K562 (cell line): ENCODE measurements around the gene ITPR2. TPM values are rescaled to one million over a fixed set of nuclear protein-coding genes. Genes with fewer than 3 reads are reported as not detected.

Source experiments
- ATAC-seq: fragments of 200-7000 bp; cut with Tn5 transposase; 3 replicates; pipeline ENCODE4 v1.9.1; 2020; ENCODE audit warnings: moderate library complexity
- BruUV-seq: library from RNA; stranded (reverse); fragments of 400-500 nt; replicated peaks from 2 replicates; lab custom pipeline; 2021; lab: Mats Ljungman, UMichigan
- CTCF ChIA-PET: fragments of 300-600 bp; formaldehyde crosslinking; extraction: SDS; loops from one replicate; lab custom pipeline; 2021; ENCODE audit warnings: low intra/inter-chr PET ratio; lab: Yijun Ruan, JAX
- POLR2A ChIA-PET: fragments of 300-600, 350-650 bp; sonication (Branson Sonifier 250); formaldehyde crosslinking; extraction: SDS; loops from one replicate; lab custom pipeline; 2021; ENCODE audit warnings: antibody characterized with exemption, inconsistent platforms; lab: Yijun Ruan, JAX
- DNase-seq, 4 experiments: peaks; one replicate each; pipeline versions ENCODE4 v3.0.0 to v3.0.0-alpha.2; 2011 to 2018; ENCODE audit warnings: low spot score in 3 of 4, mixed read lengths in 3 of 4; ENCODE audit errors: extremely low read depth in 1 of 4
- FAIRE-seq: peaks from 2 replicates; lab custom pipeline; 2011; peaks lifted over from hg19 to GRCh38; lab: Jason Lieb, UNC
- H2AFZ ChIP-seq: 2 replicates; pipeline ENCODE4 v1.6.0; 2011; ENCODE audit warnings: low read depth, low read length, control low read depth, inconsistent platforms
- H3K27ac ChIP-seq: fragments of 200-600 bp; 3 replicates; pipeline ENCODE4 v1.8.0; 2011; ENCODE audit warnings: low read depth, mild to moderate bottlenecking, control low read depth, inconsistent platforms, low read length, moderate library complexity, mixed read lengths; ENCODE audit errors: extremely low read depth
- H3K27me3 ChIP-seq, 2 experiments: fragments of 300-600 bp in 1 of 2; 2 replicates in 1 of 2; 3 replicates in 1 of 2; pipeline versions ENCODE4 v1.6.0 to v1.8.0; 2011; ENCODE audit warnings: inconsistent platforms in 2 of 2, low read length in 2 of 2, mild to moderate bottlenecking in 1 of 2, mixed read lengths in 1 of 2, moderate library complexity in 1 of 2; ENCODE audit not compliant: control insufficient read depth in 2 of 2, insufficient read depth in 2 of 2
- H3K36me3 ChIP-seq: fragments of 300-600 bp; 3 replicates; pipeline ENCODE4 v1.8.0; 2011; ENCODE audit warnings: mild to moderate bottlenecking, low read length, inconsistent platforms; ENCODE audit not compliant: control insufficient read depth, insufficient read depth
- H3K4me1 ChIP-seq, 2 experiments: fragments of 200-600 bp in 1 of 2; replicated peaks in 1 of 2; 2 replicates in 1 of 2; 3 replicates in 1 of 2; pipeline versions ENCODE4 v1.5.1 to v1.8.0; 2011; ENCODE audit warnings: inconsistent platforms in 2 of 2, low read length in 2 of 2, mild to moderate bottlenecking in 1 of 2, mixed read lengths in 1 of 2, moderate library complexity in 1 of 2; ENCODE audit not compliant: control insufficient read depth in 2 of 2, insufficient read depth in 2 of 2
- H3K4me2 ChIP-seq: 2 replicates; pipeline ENCODE4 v1.6.1; 2011; ENCODE audit warnings: low read length, control low read depth, inconsistent platforms, mixed read lengths; ENCODE audit not compliant: insufficient read depth
- H3K4me3 ChIP-seq: fragments of 200-600 bp; sonication (generic), shearing (Covaris generic); 2 replicates; pipeline ENCODE4 v1.5.1; 2016; ENCODE audit warnings: control low read depth, inconsistent platforms
- H3K79me2 ChIP-seq: fragments of 200-600 bp; 3 replicates; pipeline ENCODE4 v1.8.0; 2011; ENCODE audit warnings: low read length, inconsistent platforms; ENCODE audit not compliant: control insufficient read depth, insufficient read depth
- H3K9ac ChIP-seq, 2 experiments: 2 replicates each; pipeline versions ENCODE4 v1.6.0 to v1.6.1; 2011; ENCODE audit warnings: low read depth in 2 of 2, low read length in 2 of 2, control low read depth in 1 of 2, inconsistent platforms in 1 of 2, mild to moderate bottlenecking in 1 of 2, mixed read lengths in 1 of 2; ENCODE audit not compliant: insufficient read depth in 1 of 2
- H3K9me1 ChIP-seq: one replicate; pipeline ENCODE4 v1.6.0; 2011; ENCODE audit warnings: inconsistent platforms, mild to moderate bottlenecking, low read length, moderate library complexity; ENCODE audit not compliant: control insufficient read depth, insufficient read depth
- H3K9me3 ChIP-seq: replicated peaks from 2 replicates; pipeline ENCODE4 v1.5.1; 2011; ENCODE audit warnings: low read depth, low read length, inconsistent platforms; ENCODE audit not compliant: control insufficient read depth, insufficient read depth
- H4K20me1 ChIP-seq: replicated peaks from 2 replicates; pipeline ENCODE4 v1.6.1; 2011; ENCODE audit warnings: low read length, inconsistent platforms, mixed read lengths; ENCODE audit not compliant: control insufficient read depth, insufficient read depth
- BRD9 ChIP-seq: fragments of 450-650 bp; IDR thresholded peaks from 2 replicates; pipeline ENCODE4 v1.6.1; 2018; ENCODE audit warnings: low read depth; ENCODE audit not compliant: partially characterized antibody
- CC2D1A ChIP-seq: fragments of 450-650 bp; IDR thresholded peaks from 2 replicates; pipeline ENCODE4 v1.6.1; 2017; ENCODE audit warnings: mild to moderate bottlenecking
- CEBPG ChIP-seq, 3 experiments: fragments of 200-800 bp in 1 of 3; sonication (Bioruptor generic) in 1 of 3; sonication (generic) in 1 of 3; formaldehyde crosslinking in 1 of 3; IDR thresholded peaks in 2 of 3; conservative IDR thresholded peaks in 1 of 3; 2 replicates each; pipeline versions ENCODE4 v1.6.1 to v1.8.0; 2016 to 2022; ENCODE audit warnings: missing compliant biosample characterization in 2 of 3, missing genetic modification characterization in 2 of 3, mild to moderate bottlenecking in 1 of 3, missing genetic modification reagents in 1 of 3
- CTBP1 ChIP-seq: fragments of 450-650 bp; IDR thresholded peaks from 2 replicates; pipeline ENCODE4 v1.6.1; 2016; ENCODE audit warnings: borderline replicate concordance
- DPF2 ChIP-seq: fragments of 450-650 bp; IDR thresholded peaks from 2 replicates; pipeline ENCODE4 v1.6.1; 2016
- EHMT2 ChIP-seq: fragments of 450-650 bp; IDR thresholded peaks from 2 replicates; pipeline ENCODE4 v1.6.1; 2018; ENCODE audit warnings: antibody characterized with exemption
- JUN ChIP-seq, 2 experiments: sonication (generic) in 1 of 2; formaldehyde crosslinking in 1 of 2; IDR thresholded peaks; 2 replicates each; pipeline versions ENCODE4 v1.6.1 to v1.8.0; 2012 to 2022; ENCODE audit warnings: borderline replicate concordance in 2 of 2, mild to moderate bottlenecking in 2 of 2, improper control_type of control experiment in 1 of 2, low read depth in 1 of 2, low read length in 1 of 2, missing genetic modification reagents in 1 of 2
- KLF13 ChIP-seq: fragments of 450-650 bp; IDR thresholded peaks from 2 replicates; pipeline ENCODE4 v1.6.1; 2016; ENCODE audit warnings: missing genetic modification characterization, low read depth, mild to moderate bottlenecking, missing compliant biosample characterization, moderate library complexity, borderline replicate concordance
- MCM7 ChIP-seq, 2 experiments: fragments of 450-650 bp; IDR thresholded peaks; 2 replicates each; pipeline ENCODE4 v1.6.1; 2016 to 2018
- SUPT5H ChIP-seq: fragments of 450-650 bp; IDR thresholded peaks from 2 replicates; pipeline ENCODE4 v1.6.1; 2016
- TCF7 ChIP-seq: sonication (generic); IDR thresholded peaks from 2 replicates; pipeline ENCODE4 v1.6.1; 2016; ENCODE audit warnings: antibody characterized with exemption, borderline replicate concordance
- ZNF184 ChIP-seq: sonication (generic); formaldehyde crosslinking; IDR thresholded peaks from 2 replicates; pipeline ENCODE4 v1.5.0; 2020; ENCODE audit warnings: missing genetic modification reagents
- WGBS: fragments of 100-300 bp; shearing (Covaris generic); methylation state at CpG from one replicate; pipeline ENCODE4 v1.1.6; 2016; ENCODE audit warnings: low coverage, mixed read lengths; ENCODE audit not compliant: insufficient coverage; ENCODE audit errors: missing lambda C conversion rate; 5-methylcytosine and 5-hydroxymethylcytosine counted together
- in situ Hi-C: fragments of 300-500 bp; cut with MboI; formaldehyde crosslinking; loops from 4 replicates; pipeline ENCODE4 v1.15.0; 2018; ENCODE audit warnings: inconsistent platforms, mixed read lengths
- intact Hi-C: fragments of 100-400 bp; cut with micrococcal nuclease; formaldehyde crosslinking; loops from 2 replicates; pipeline ENCODE4 v1.14.2; 2022
- polyA plus RNA-seq, 8 experiments: library from polyadenylated mRNA; depleted of rRNA in 4 of 8; stranded (reverse) in 5 of 8; unstranded in 3 of 8; fragments of >200 nt; fragmentation: Nextera tagmentation in 2 of 8; fragmentation: Illumina TruSeq in 1 of 8; extraction: Ambion mirVana in 2 of 8; extraction: Trizol in 1 of 8; gene quantifications; 2 replicates each; pipeline versions ENCODE4 v1.2.1 to v1.2.3, GENCODE V29; 2011 to 2014; ENCODE audit warnings: inconsistent platforms in 1 of 8, missing spikeins in 1 of 8
- total RNA-seq, 7 experiments: library from RNA; depleted of rRNA in 6 of 7; stranded (reverse); fragments of >200 nt in 6 of 7; fragmentation: Illumina TruSeq in 2 of 7; extraction: Trizol in 2 of 7; gene quantifications; 2 replicates each; pipeline versions ENCODE4 v1.2.1 to v1.2.3, GENCODE V29; 2011 to 2021; ENCODE audit warnings: low replicate concordance in 1 of 7
- TF ChIP-seq, protein P1 (sequence below): fragments of 250-450 bp; sonication (Bioruptor Pico); IDR thresholded peaks from 2 replicates; pipeline ENCODE4 v1.5.0; 2021
- TF ChIP-seq, protein P2 (sequence below): fragments of 450-650 bp; IDR thresholded peaks from 2 replicates; pipeline ENCODE4 v1.6.1; 2016; ENCODE audit warnings: antibody characterized with exemption
- TF ChIP-seq, protein P3 (sequence below): fragments of 200-800 bp; sonication (Bioruptor generic); IDR thresholded peaks from 2 replicates; pipeline ENCODE4 v1.6.1; 2017; ENCODE audit warnings: missing genetic modification characterization, missing compliant biosample characterization

The ITPR2 gene
- total and polyA plus RNA-seq, 9 of the 15 experiments (the other 6 are each of a cell fraction or from before 2014, with no cell fraction given): 0.21 to 3.3 (median 0.95) TPM

DNA sequence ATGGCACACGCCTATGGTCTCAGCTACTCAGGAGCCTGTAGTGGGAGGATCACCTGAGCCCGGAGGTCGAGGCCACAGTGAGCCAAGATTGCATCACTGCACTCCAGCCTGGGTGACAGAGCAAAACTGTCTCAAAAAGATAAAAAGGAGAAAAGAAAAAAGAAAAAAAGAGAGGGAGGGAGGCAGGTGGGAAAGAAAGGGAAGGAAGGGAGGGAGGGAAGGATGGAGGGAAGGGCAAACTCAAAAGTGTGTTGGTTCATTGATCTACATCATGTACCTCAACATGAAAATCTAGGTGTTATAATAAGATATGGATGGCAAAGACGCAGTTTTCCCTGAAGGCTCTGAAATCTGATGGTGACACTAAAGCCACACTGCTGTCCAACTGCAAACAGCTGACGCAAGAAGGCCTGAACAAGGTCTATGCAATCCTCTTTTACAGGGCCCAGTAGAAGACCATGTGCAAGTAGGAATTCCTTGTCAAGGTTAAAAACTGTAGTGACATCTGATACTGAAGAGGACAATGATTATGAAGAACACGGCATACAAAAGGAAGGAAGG is 143.6 kb downstream of the ITPR2 start (continued):
- TF ChIP-seq, protein P1, sequence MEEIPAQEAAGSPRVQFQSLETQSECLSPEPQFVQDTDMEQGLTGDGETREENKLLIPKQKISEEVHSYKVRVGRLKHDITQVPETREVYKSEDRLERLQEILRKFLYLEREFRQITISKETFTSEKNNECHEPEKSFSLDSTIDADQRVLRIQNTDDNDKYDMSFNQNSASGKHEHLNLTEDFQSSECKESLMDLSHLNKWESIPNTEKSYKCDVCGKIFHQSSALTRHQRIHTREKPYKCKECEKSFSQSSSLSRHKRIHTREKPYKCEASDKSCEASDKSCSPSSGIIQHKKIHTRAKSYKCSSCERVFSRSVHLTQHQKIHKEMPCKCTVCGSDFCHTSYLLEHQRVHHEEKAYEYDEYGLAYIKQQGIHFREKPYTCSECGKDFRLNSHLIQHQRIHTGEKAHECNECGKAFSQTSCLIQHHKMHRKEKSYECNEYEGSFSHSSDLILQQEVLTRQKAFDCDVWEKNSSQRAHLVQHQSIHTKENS: no peak
- TF ChIP-seq CEBPG (CRISPR knock-in tag; IDR thresholded peaks at IDR 0.05): peak; percentile 89
- peak; percentile 94 to 97 for TF ChIP-seq CEBPG (tag; conservative IDR thresholded peaks at IDR 0.05 in 1 of 2, IDR thresholded peaks at IDR 0.05 in 1 of 2)
- peak; percentile 63 for TF ChIP-seq CTBP1
- peak; percentile 87 for TF ChIP-seq BRD9
- peak; percentile 91 for TF ChIP-seq DPF2

DNA sequence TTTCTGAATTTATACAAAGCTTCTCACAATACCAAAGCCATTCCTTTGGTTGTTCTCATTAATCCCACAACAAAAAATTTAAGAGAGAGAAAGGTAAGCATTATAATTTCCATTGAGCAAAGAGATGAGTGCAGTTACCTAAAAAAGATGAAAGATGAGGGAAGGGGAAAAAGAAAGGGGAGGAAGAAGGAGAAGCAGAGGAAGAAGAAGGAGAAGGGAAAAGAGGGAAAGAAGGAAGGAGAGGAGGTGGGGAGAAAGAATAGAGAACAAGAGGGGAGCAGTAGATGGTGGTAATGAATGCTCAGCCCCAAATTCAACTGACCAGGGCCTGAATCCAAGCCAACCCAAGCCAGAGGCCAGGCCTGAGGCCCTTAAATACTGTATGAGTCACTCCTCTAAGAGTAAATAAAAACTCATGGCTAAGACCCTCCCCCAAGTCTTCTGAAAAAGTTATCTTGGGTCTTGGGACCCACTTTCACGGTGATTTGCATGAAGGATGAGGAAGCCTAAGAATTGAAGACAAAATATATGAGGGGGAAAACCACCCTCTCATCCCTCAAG is 144.6 kb downstream of the ITPR2 start:
- Histone ChIP-seq H3K9ac (no peak overlapping the region), H3K4me1 (peaks cover 10 to 41% of the 10 kb centered on the region in 2 experiments; a peak in 4 of 5 replicates), H3K4me3 (no peak overlapping the region), H3K9me1 (no peaks in the 10 kb centered on the region), H4K20me1 (no peaks in the 10 kb centered on the region), H3K9me3 (no peaks in the 10 kb centered on the region), H3K4me2 (no peak overlapping the region), H3K36me3 (no peaks in the 10 kb centered on the region), H3K79me2 (no peaks in the 10 kb centered on the region), H3K27ac (peak overlapping the region; percentile 64; the same call in 2 of the 3 replicates), H2AFZ (peak overlapping the region; percentile 75; the same call in 1 of the 2 replicates), H3K27me3 (no peaks in the 10 kb centered on the region; a peak in 1 of 5 replicates)
- POLR2A ChIA-PET: interaction anchor here (0.7 kb wide), 1 partner anchor 399 kb away, joined by 4 read pairs; no protein-coding TSS in a partner anchor
- DNase-seq: peak in 2 of 4 experiments; percentile 22 to 31
- in situ Hi-C loops: no loop called here
- 15% methylated on average over 1 of the region's 1 CpG for WGBS
- CTCF ChIA-PET: no interaction called here
- no TSS peak for BruUV-seq
- FAIRE-seq: no peak
- ATAC-seq: peak; percentile 69
- intact Hi-C loops: no loop called here
- TF ChIP-seq CC2D1A: no peak
- TF ChIP-seq EHMT2: peak; percentile 82
- no peak for TF ChIP-seq SUPT5H
- TF ChIP-seq JUN (IDR thresholded peaks at IDR 0.05; ENCODE audit: borderline replicate concordance, low read depth, low read length): 0 out of 2 replicates have a peak, but pooled peaks have one; percentile 43
- TF ChIP-seq JUN (CRISPR knock-in tag; IDR thresholded peaks at IDR 0.05; ENCODE audit: borderline replicate concordance): no peak
- TF ChIP-seq, protein P2, sequence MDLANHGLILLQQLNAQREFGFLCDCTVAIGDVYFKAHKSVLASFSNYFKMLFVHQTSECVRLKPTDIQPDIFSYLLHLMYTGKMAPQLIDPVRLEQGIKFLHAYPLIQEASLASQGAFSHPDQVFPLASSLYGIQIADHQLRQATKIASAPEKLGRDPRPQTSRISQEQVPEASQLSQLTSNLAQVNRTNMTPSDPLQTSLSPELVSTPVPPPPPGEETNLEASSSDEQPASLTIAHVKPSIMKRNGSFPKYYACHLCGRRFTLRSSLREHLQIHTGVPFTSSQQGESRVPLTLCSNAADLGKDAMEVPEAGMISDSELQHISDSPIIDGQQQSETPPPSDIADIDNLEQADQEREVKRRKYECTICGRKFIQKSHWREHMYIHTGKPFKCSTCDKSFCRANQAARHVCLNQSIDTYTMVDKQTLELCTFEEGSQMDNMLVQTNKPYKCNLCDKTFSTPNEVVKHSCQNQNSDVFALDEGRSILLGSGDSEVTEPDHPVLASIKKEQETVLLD: no peak
- no peak for TF ChIP-seq KLF13
- no peak for TF ChIP-seq ZNF184 (CRISPR knock-in tag)
- TF ChIP-seq, protein P3, sequence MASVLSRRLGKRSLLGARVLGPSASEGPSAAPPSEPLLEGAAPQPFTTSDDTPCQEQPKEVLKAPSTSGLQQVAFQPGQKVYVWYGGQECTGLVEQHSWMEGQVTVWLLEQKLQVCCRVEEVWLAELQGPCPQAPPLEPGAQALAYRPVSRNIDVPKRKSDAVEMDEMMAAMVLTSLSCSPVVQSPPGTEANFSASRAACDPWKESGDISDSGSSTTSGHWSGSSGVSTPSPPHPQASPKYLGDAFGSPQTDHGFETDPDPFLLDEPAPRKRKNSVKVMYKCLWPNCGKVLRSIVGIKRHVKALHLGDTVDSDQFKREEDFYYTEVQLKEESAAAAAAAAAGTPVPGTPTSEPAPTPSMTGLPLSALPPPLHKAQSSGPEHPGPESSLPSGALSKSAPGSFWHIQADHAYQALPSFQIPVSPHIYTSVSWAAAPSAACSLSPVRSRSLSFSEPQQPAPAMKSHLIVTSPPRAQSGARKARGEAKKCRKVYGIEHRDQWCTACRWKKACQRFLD (CRISPR knock-in tag): no peak
- TF ChIP-seq MCM7 (IDR thresholded peaks at IDR 0.05): no peak
- no peak for TF ChIP-seq TCF7
